Lower leg skin (tissue), 3 donors: Measurements from ENCODE around the gene PAK6.

ENCODE experiments used
- CTCF ChIP-seq, 3 donors: fragments of 450-650 bp; IDR thresholded peaks; one replicate each; pipeline ENCODE4 v1.5.1; 2016; ENCODE audit warnings: antibody characterized with exemption in 3 of 3, mild to moderate bottlenecking in 3 of 3, moderate library complexity in 2 of 3
- POLR2A ChIP-seq, 2 donors: fragments of 450-650 bp; IDR thresholded peaks; one replicate each; pipeline ENCODE4 v1.6.1; 2016 to 2017; ENCODE audit warnings: antibody characterized with exemption in 2 of 2, mild to moderate bottlenecking in 1 of 2, moderate library complexity in 1 of 2

GRCh38 chr15:40296561-40297230 lies 57.8 kb downstream of the PAK6 start:
- no peak for TF ChIP-seq CTCF (IDR thresholded peaks at IDR 0.05)
- TF ChIP-seq POLR2A (IDR thresholded peaks at IDR 0.05) = no peak
